Neuron (in vitro differentiated cells): Measurements from ENCODE around the gene SEMA3G.

Experiments
- H2AFZ ChIP-seq: one replicate; pipeline ENCODE4 v1.6.1; 2013; ENCODE audit warnings: low read depth, mild to moderate bottlenecking, inconsistent platforms, low read length, moderate library complexity
- H3K27me3 ChIP-seq: one replicate; pipeline ENCODE4 v1.6.1; 2013; ENCODE audit warnings: low read length; ENCODE audit not compliant: insufficient read depth
- H3K36me3 ChIP-seq: one replicate; pipeline ENCODE4 v1.6.1; 2013; ENCODE audit warnings: low read length; ENCODE audit not compliant: insufficient read depth
- H3K4me1 ChIP-seq: one replicate; pipeline ENCODE4 v1.6.1; 2013; ENCODE audit warnings: low read length; ENCODE audit not compliant: insufficient read depth
- H3K4me3 ChIP-seq: 2 replicates; pipeline ENCODE4 v1.5.1; 2013; ENCODE audit warnings: mild to moderate bottlenecking, low read length, moderate library complexity
- H3K9me3 ChIP-seq: one replicate; pipeline ENCODE4 v1.6.1; 2013; ENCODE audit warnings: low read length

Gene SEMA3G

DNA sequence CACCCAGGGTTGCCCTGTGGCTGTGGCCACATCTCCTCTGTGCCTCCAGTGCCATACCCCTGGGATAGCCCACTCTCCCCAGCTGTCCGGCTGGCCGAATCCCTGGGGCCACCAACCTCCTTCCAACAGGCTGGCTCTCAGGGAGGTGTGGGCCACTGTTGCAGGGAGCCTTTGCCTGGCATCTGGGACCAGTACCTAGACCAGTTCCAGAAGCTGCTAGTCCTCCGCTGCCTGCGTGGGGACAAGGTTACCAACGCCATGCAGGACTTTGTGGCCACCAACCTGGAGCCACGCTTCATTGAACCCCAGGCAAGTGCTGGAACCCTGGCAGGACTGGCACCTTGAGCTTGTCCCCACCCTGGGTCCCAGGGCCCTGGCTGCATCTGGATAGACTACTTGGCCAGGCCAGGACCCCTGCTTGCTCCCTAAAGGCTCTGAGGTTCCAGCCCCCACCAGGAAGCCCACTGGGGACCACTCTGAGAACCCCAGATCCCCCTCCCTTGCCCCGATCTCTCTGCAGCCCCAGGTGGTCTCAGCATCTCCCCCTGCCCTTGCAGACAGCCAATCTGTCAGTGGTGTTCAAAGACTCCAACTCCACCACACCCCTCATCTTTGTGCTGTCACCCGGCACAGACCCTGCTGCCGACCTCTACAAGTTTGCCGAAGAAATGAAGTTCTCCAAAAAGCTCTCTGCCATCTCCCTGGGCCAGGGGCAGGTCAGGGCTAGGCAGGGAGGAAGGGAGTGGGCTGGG is 50.0 kb downstream of the SEMA3G start:
- H3K27me3 ChIP-seq, result no peaks in the 10 kb centered on the region
- no peaks in the 10 kb centered on the region for H3K36me3 ChIP-seq
- no peaks in the 10 kb centered on the region for H3K4me1 ChIP-seq
- no peak overlapping the region for H2AFZ ChIP-seq
- H3K9me3 ChIP-seq, result no peaks in the 10 kb centered on the region
- no peak overlapping the region for H3K4me3 ChIP-seq

GRCh38 chr3:52393959-52394670 is 50.8 kb downstream of the SEMA3G start:
- Histone ChIP-seq H3K4me3 (no peak overlapping the region), H3K4me1 (no peaks in the 10 kb centered on the region), H3K9me3 (no peaks in the 10 kb centered on the region), H3K36me3 (no peaks in the 10 kb centered on the region), H3K27me3 (no peaks in the 10 kb centered on the region), H2AFZ (no peak overlapping the region)

GRCh38 chr3:52393131-52393807 is 51.6 kb downstream of the SEMA3G start:
- H3K4me3 ChIP-seq, result no peak overlapping the region
- H2AFZ ChIP-seq, result no peak overlapping the region
- no peaks in the 10 kb centered on the region for H3K4me1 ChIP-seq
- H3K36me3 ChIP-seq, result no peaks in the 10 kb centered on the region
- H3K9me3 ChIP-seq, result no peaks in the 10 kb centered on the region
- H3K27me3 ChIP-seq, result no peaks in the 10 kb centered on the region

DNA sequence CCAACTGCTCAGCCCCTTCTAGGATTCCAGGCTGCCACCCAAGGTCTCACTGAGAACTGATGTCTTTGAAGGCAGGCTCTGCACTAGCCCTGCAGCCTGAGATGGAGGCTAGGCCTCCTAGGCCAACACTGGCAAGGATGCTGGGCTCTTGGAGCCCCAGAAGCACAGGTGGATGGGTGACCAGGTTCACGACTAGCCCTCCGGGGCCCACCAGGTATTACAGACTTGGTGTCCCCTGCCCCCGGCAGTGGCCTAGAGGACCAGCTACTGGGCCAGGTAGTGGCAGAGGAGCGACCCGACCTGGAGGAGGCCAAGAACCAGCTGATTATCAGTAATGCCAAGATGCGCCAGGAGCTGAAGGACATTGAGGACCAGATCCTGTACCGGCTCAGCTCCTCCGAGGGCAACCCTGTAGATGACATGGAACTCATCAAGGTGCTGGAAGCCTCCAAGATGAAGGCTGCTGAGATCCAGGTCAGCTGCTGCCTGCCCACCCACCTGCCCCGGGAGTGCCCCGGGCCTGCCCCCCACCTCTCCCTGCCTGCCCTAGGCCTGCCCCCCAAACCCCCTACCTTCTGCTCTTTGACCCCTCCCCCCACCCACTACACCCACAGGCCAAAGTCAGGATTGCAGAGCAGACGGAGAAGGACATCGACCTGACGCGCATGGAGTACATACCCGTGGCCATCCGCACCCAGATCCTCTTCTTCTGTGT is 52.5 kb downstream of the SEMA3G start:
- Histone ChIP-seq H3K4me3 (no peak overlapping the region), H3K4me1 (no peaks in the 10 kb centered on the region), H3K36me3 (no peaks in the 10 kb centered on the region), H3K27me3 (no peaks in the 10 kb centered on the region), H3K9me3 (no peaks in the 10 kb centered on the region), H2AFZ (no peak overlapping the region)

DNA sequence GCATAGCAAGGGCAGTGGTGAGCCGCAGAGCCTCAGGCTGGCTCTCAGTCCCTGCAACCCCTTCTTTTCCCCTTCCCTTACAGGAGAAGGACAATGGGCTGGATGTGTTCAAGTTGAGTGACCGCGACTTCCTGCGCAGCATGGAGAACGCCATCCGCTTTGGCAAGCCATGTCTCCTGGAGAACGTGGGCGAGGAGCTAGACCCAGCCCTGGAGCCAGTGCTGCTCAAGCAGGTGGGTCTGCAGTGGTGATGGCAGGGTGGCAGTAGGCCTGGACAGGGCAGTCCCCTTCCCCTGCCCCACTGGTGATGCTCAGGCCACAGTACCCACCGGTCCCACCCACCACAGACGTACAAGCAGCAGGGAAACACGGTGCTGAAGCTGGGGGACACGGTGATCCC is 53.8 kb downstream of the SEMA3G start:
- H3K9me3 ChIP-seq, result no peaks in the 10 kb centered on the region
- H3K4me1 ChIP-seq, result no peaks in the 10 kb centered on the region
- no peak overlapping the region for H3K4me3 ChIP-seq
- H3K36me3 ChIP-seq, result no peaks in the 10 kb centered on the region
- no peak overlapping the region for H2AFZ ChIP-seq
- H3K27me3 ChIP-seq, result no peaks in the 10 kb centered on the region

- H3K36me3 ChIP-seq, result no peaks in the 10 kb centered on the region
- no peaks in the 10 kb centered on the region for H3K4me1 ChIP-seq
- H3K27me3 ChIP-seq, result no peaks in the 10 kb centered on the region
- H3K9me3 ChIP-seq, result no peaks in the 10 kb centered on the region
- no peak overlapping the region for H3K4me3 ChIP-seq
- no peak overlapping the region for H2AFZ ChIP-seq
Observed at GRCh38 chr3:52388933-52389332, 56.0 kb downstream of the SEMA3G start.

GRCh38 chr3:52388348-52388821 is 56.5 kb downstream of the SEMA3G start:
- Histone ChIP-seq H3K27me3 (no peaks in the 10 kb centered on the region), H3K9me3 (no peaks in the 10 kb centered on the region), H3K4me1 (no peaks in the 10 kb centered on the region), H3K36me3 (no peaks in the 10 kb centered on the region), H2AFZ (no peak overlapping the region), H3K4me3 (no peak overlapping the region)

- Histone ChIP-seq H3K4me3 (no peak overlapping the region), H3K4me1 (no peaks in the 10 kb centered on the region), H3K36me3 (no peaks in the 10 kb centered on the region), H2AFZ (no peak overlapping the region), H3K9me3 (no peaks in the 10 kb centered on the region), H3K27me3 (no peaks in the 10 kb centered on the region)
Observed at GRCh38 chr3:52387481-52387880, 57.4 kb downstream of the SEMA3G start.

DNA sequence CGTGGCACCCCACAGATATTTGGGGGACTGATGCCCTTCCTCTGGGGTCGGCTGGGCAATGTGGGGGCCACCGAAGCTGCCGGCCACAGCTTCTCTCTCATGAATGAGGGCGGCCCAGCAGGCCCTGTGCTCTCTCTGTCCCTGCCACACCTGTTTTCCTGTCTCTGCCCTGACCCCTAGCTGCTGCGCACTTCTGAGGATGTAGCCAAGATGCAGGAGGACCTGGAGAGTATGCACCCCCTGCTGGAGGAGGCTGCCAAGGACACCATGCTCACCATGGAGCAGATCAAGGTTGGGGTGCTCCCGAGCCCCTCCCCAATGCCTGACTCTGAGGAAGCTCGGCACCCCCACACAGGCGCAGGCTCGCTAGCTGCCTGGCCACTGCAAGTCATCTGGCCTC is 59.7 kb downstream of the SEMA3G start:
- H3K9me3 ChIP-seq, result no peaks in the 10 kb centered on the region
- no peak overlapping the region for H2AFZ ChIP-seq
- H3K4me1 ChIP-seq, result no peaks in the 10 kb centered on the region
- H3K27me3 ChIP-seq, result no peaks in the 10 kb centered on the region
- H3K4me3 ChIP-seq, result no peak overlapping the region
- no peaks in the 10 kb centered on the region for H3K36me3 ChIP-seq

GRCh38 chr3:52384019-52384761 is 60.7 kb downstream of the SEMA3G start:
- H3K36me3 ChIP-seq, result no peaks in the 10 kb centered on the region
- H2AFZ ChIP-seq, result no peak overlapping the region
- H3K27me3 ChIP-seq, result no peaks in the 10 kb centered on the region

DNA sequence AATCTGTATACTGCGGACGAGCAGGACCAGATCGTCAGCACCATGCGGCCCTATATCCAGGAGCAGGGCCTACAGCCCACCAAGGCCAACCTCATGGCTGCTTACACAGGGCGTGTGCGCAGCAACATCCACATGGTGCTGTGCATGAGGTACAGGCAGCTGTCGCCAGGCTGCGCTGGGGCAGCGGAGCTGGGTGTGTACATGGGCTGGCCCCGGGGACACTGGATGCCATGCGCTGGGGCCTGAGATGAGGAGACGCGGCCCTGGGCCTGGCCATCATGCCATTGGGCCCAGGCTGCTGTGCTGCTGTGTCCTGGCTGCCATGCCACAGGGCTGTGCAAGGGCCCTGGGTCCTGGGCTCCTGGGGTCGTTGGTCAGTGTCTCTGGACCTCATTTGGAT is 61.5 kb downstream of the SEMA3G start:
- H3K9me3 ChIP-seq, result no peaks in the 10 kb centered on the region
- H3K27me3 ChIP-seq, result no peaks in the 10 kb centered on the region
- no peak overlapping the region for H3K4me3 ChIP-seq

More at GRCh38 chr3:52384019-52384761, 60.7 kb downstream of the SEMA3G start:
- Histone ChIP-seq H3K9me3 (no peaks in the 10 kb centered on the region), H3K4me1 (no peaks in the 10 kb centered on the region), H3K4me3 (no peak overlapping the region)

More for the DNA sequence above, 61.5 kb downstream of the SEMA3G start:
- Histone ChIP-seq H3K36me3 (no peaks in the 10 kb centered on the region), H2AFZ (no peak overlapping the region), H3K4me1 (no peaks in the 10 kb centered on the region)
